Natural killer cell (primary cell): ENCODE data around the gene LYST. TPM values are rescaled to one million over a fixed set of nuclear protein-coding genes. Genes with fewer than 3 reads are reported as not detected.

Experiments used
- ATAC-seq, 3 donors: fragments of 150-1000 bp in 2 of 3; fragments of 200-7000 bp in 1 of 3; cut with Tn5 transposase; 1 replicate in 1 of 3; 2 replicates in 2 of 3; pipeline ENCODE4 v1.10.0; 2021; ENCODE audit warnings: mild to moderate bottlenecking in 2 of 3, moderate library complexity in 2 of 3
- DNase-seq, 2 donors: peaks; one replicate each; pipeline versions ENCODE4 v3.0.0 to v3.0.0-alpha.2; 2013 to 2021; ENCODE audit warnings: mixed read lengths in 1 of 2
- H3K27ac ChIP-seq: one replicate; pipeline ENCODE4 v1.5.1; 2013; ENCODE audit warnings: mild to moderate bottlenecking, low read length
- H3K27me3 ChIP-seq: one replicate; pipeline ENCODE4 v1.6.1; 2013; ENCODE audit warnings: low read length; ENCODE audit not compliant: control insufficient read depth, insufficient read depth
- H3K36me3 ChIP-seq: one replicate; pipeline ENCODE4 v1.6.1; 2013; ENCODE audit warnings: low read length; ENCODE audit not compliant: control insufficient read depth, insufficient read depth
- H3K4me1 ChIP-seq: one replicate; pipeline ENCODE4 v1.6.1; 2013; ENCODE audit warnings: low read length; ENCODE audit not compliant: control insufficient read depth, insufficient read depth
- H3K4me3 ChIP-seq: one replicate; pipeline ENCODE4 v1.5.1; 2013; ENCODE audit warnings: low read length
- H3K9me3 ChIP-seq: one replicate; pipeline ENCODE4 v1.6.1; 2013; ENCODE audit warnings: low read length; ENCODE audit not compliant: control insufficient read depth, insufficient read depth
- H3K27ac Mint-ChIP-seq, 2 donors: one replicate each; pipeline ENCODE4 v1.8.0; 2022; ENCODE audit warnings: mild to moderate bottlenecking in 2 of 2, mixed read lengths in 2 of 2, moderate library complexity in 1 of 2
- H3K27me3 Mint-ChIP-seq, 2 donors: one replicate each; pipeline ENCODE4 v1.8.0; 2022; ENCODE audit warnings: low read depth in 2 of 2, mixed read lengths in 2 of 2
- H3K36me3 Mint-ChIP-seq: one replicate; pipeline ENCODE4 v1.8.0; 2022; ENCODE audit warnings: mixed read lengths
- H3K4me1 Mint-ChIP-seq, 2 donors: one replicate each; pipeline ENCODE4 v1.8.0; 2022; ENCODE audit warnings: mixed read lengths in 2 of 2
- H3K4me3 Mint-ChIP-seq: one replicate; pipeline ENCODE4 v1.8.0; 2022; ENCODE audit warnings: mild to moderate bottlenecking, moderate library complexity, mixed read lengths
- H3K9me3 Mint-ChIP-seq, 2 donors: one replicate each; pipeline ENCODE4 v1.8.0; 2022; ENCODE audit warnings: mixed read lengths in 2 of 2
- CTCF ChIP-seq: fragments of 200-600 bp; IDR thresholded peaks from one replicate; pipeline ENCODE4 v1.8.0; 2022; ENCODE audit warnings: antibody characterized with exemption
- WGBS: methylation state at CpG from one replicate; pipeline ENCODE4 v1.1.7; 2013; ENCODE audit warnings: missing lambda C conversion rate; ENCODE audit not compliant: insufficient coverage; 5-methylcytosine and 5-hydroxymethylcytosine counted together
- intact Hi-C: fragments of 100-400 bp; cut with micrococcal nuclease; formaldehyde crosslinking; loops from one replicate; pipeline ENCODE4 v1.14.2; 2022
- total RNA-seq, 4 donors: library from RNA; stranded (reverse); fragments of 120-200 nt in 1 of 4; gene quantifications; one replicate each; pipeline versions ENCODE4 v1.2.3 to v1.2.4, GENCODE V29; 2013 to 2022

LYST gene
- total RNA-seq, 3 donors from 2014 or later (not counting 1 experiment from before 2014, with no cell fraction given): 89.9 to 115 (median 93.6) TPM

- no peaks in the 10 kb centered on the region for H3K4me1 ChIP-seq
- Mint-ChIP-seq H3K27me3 (no peaks in the 10 kb centered on the region), H3K4me3 (no peak overlapping the region), H3K36me3 (peaks cover 10% of the 10 kb centered on the region), H3K9me3 (no peaks in the 10 kb centered on the region), H3K27ac (no peak overlapping the region), H3K4me1 (no peaks in the 10 kb centered on the region)
- H3K9me3 ChIP-seq: no peaks in the 10 kb centered on the region
- intact Hi-C loops: no loop called here
- ATAC-seq: no peak
- H3K27me3 ChIP-seq: no peaks in the 10 kb centered on the region
- H3K4me3 ChIP-seq: no peak overlapping the region
- DNase-seq: no peak
- H3K27ac ChIP-seq: no peak overlapping the region
- TF ChIP-seq CTCF: no peak
- 90% methylated on average over 3 of the region's 3 CpGs for WGBS
- peaks cover 87% of the 10 kb centered on the region for H3K36me3 ChIP-seq
Measured at GRCh38 chr1:235710687-235711086, 156.0 kb downstream of the LYST start.

GRCh38 chr1:235709018-235709417 lies 157.7 kb downstream of the LYST start:
- Histone ChIP-seq H3K4me3 (no peak overlapping the region), H3K27ac (no peak overlapping the region), H3K36me3 (peaks cover 78% of the 10 kb centered on the region), H3K9me3 (no peaks in the 10 kb centered on the region), H3K27me3 (no peaks in the 10 kb centered on the region), H3K4me1 (no peaks in the 10 kb centered on the region)
- no peak overlapping the region for H3K27ac Mint-ChIP-seq
- WGBS: 100% methylated on average over 2 of the region's 11 CpGs
- intact Hi-C loops: no loop called here
- no peaks in the 10 kb centered on the region for H3K4me1 Mint-ChIP-seq
- no peaks in the 10 kb centered on the region for H3K9me3 Mint-ChIP-seq
- DNase-seq (no peak), ATAC-seq (no peak)
- H3K36me3 Mint-ChIP-seq: peaks cover 10% of the 10 kb centered on the region
- no peak overlapping the region for H3K4me3 Mint-ChIP-seq
- TF ChIP-seq CTCF: no peak
- H3K27me3 Mint-ChIP-seq: no peaks in the 10 kb centered on the region

- 99% methylated on average over 4 of the region's 4 CpGs for WGBS
- Mint-ChIP-seq H3K4me3 (no peak overlapping the region), H3K27ac (no peak overlapping the region), H3K4me1 (no peaks in the 10 kb centered on the region), H3K9me3 (no peaks in the 10 kb centered on the region), H3K36me3 (peaks cover 10% of the 10 kb centered on the region), H3K27me3 (no peaks in the 10 kb centered on the region)
- ATAC-seq: no peak
- no peak overlapping the region for H3K4me3 ChIP-seq
- intact Hi-C loops: no loop called here
- H3K36me3 ChIP-seq: peaks cover 78% of the 10 kb centered on the region
- no peaks in the 10 kb centered on the region for H3K27me3 ChIP-seq
- H3K4me1 ChIP-seq: no peaks in the 10 kb centered on the region
- no peaks in the 10 kb centered on the region for H3K9me3 ChIP-seq
- TF ChIP-seq CTCF: no peak
- no peak overlapping the region for H3K27ac ChIP-seq
- DNase-seq: no peak
Measured at GRCh38 chr1:235708390-235708962, 158.2 kb downstream of the LYST start.

GRCh38 chr1:235703506-235703905 lies 163.2 kb downstream of the LYST start:
- ATAC-seq (no peak), DNase-seq (no peak)
- Mint-ChIP-seq H3K4me1 (no peaks in the 10 kb centered on the region), H3K27me3 (no peaks in the 10 kb centered on the region), H3K4me3 (no peak overlapping the region), H3K9me3 (no peaks in the 10 kb centered on the region), H3K27ac (no peak overlapping the region), H3K36me3 (peaks cover 38% of the 10 kb centered on the region)
- 95% methylated on average over 2 of the region's 2 CpGs for WGBS
- intact Hi-C loops: no loop called here
- no peak overlapping the region for H3K4me3 ChIP-seq
- TF ChIP-seq CTCF: no peak
- H3K9me3 ChIP-seq: no peaks in the 10 kb centered on the region
- H3K4me1 ChIP-seq: no peaks in the 10 kb centered on the region
- no peak overlapping the region for H3K27ac ChIP-seq
- H3K27me3 ChIP-seq: no peaks in the 10 kb centered on the region
- H3K36me3 ChIP-seq: peaks cover 56% of the 10 kb centered on the region
